GM21526 (cell line): ENCODE results near the gene OR10AD1.
A peak's percentile ranks its signal among the peaks of the same experiment; 100 is the strongest.
"Not testable (repeated sequence)": the region's sequence is repeated elsewhere in the genome, so short reads cannot be mapped to it uniquely, and the experiment has no call there.

Experiments
- ATAC-seq: cut with Tn5 transposase; IDR thresholded peaks from one replicate; pipeline ENCODE4 v1.9.1; 2021; ENCODE audit warnings: moderate library complexity; ENCODE audit not compliant: unreplicated experiment, low FRiP score

OR10AD1 gene

GRCh38 chr12:48165089-48165981 is 37.8 kb downstream of the OR10AD1 start:
- ATAC-seq: no peak

GRCh38 chr12:48164451-48164850 is 38.6 kb downstream of the OR10AD1 start:
- no peak for ATAC-seq

- ATAC-seq: no peak
Measured at GRCh38 chr12:48163150-48163747, 39.8 kb downstream of the OR10AD1 start.

GRCh38 chr12:48160807-48161206 is 42.3 kb downstream of the OR10AD1 start:
- ATAC-seq: no peak

GRCh38 chr12:48160046-48160445 is 43.0 kb downstream of the OR10AD1 start:
- no peak for ATAC-seq

GRCh38 chr12:48157889-48158370 is 45.2 kb downstream of the OR10AD1 start:
- peak; percentile 3 for ATAC-seq

GRCh38 chr12:48157018-48157888 is 45.8 kb downstream of the OR10AD1 start, which contains the start of gene ASB8:
Gene ASB8, minus strand, starts transcription at chr12:48157515. Its CDS starts 4,019 bp downstream, at chr12:48153496.
- peak; percentile 87 for ATAC-seq

GRCh38 chr12:48156652-48157017 is 46.5 kb downstream of the OR10AD1 start:
- ATAC-seq: no peak

GRCh38 chr12:48155786-48156185 is 47.3 kb downstream of the OR10AD1 start:
- ATAC-seq: not testable (repeated sequence)
